Heart left ventricle (tissue), 16 donors: Measurements from ENCODE around the gene TMPRSS4. TPM values are rescaled to one million over a fixed set of nuclear protein-coding genes. Genes with fewer than 3 reads are reported as not detected.

Source experiments
- ATAC-seq, 4 donors: fragments of 200-7000 bp; cut with Tn5 transposase; one replicate each; pipeline ENCODE4 v1.9.1; 2020 to 2022; ENCODE audit warnings: moderate library complexity in 4 of 4, mild to moderate bottlenecking in 3 of 4, moderate number of reproducible peaks in 1 of 4
- DNase-seq, 5 donors: peaks; one replicate each; pipeline ENCODE4 v3.0.0-alpha.2; 2020
- H3K27ac ChIP-seq, 12 donors: fragments of 200-600 bp; sonication (generic) in 4 of 12; one replicate each; pipeline versions ENCODE4 v1.5.0 to v1.8.0; 2016 to 2022; ENCODE audit warnings: mild to moderate bottlenecking in 2 of 12
- H3K27me3 ChIP-seq, 9 donors: fragments of 200-600 bp; sonication (generic) in 2 of 9; one replicate each; pipeline versions ENCODE4 v1.5.1 to v1.8.0; 2016 to 2022; ENCODE audit warnings: mild to moderate bottlenecking in 3 of 9
- H3K36me3 ChIP-seq, 9 donors: fragments of 200-600 bp; sonication (generic) in 2 of 9; one replicate each; pipeline versions ENCODE4 v1.5.0 to v1.8.0; 2018 to 2022; ENCODE audit warnings: mild to moderate bottlenecking in 2 of 9
- H3K4me1 ChIP-seq, 12 donors: fragments of 200-600 bp; sonication (generic) in 4 of 12; one replicate each; pipeline versions ENCODE4 v1.5.0 to v1.8.0; 2016 to 2022; ENCODE audit warnings: mild to moderate bottlenecking in 3 of 12
- H3K4me3 ChIP-seq, 12 donors: fragments of 200-600 bp; sonication (generic) in 4 of 12; one replicate each; pipeline versions ENCODE4 v1.5.0 to v1.8.0; 2017 to 2022; ENCODE audit warnings: mild to moderate bottlenecking in 9 of 12, moderate library complexity in 4 of 12
- H3K9me3 ChIP-seq, 12 donors: fragments of 200-600 bp; sonication (generic) in 4 of 12; one replicate each; pipeline versions ENCODE4 v1.5.0 to v1.8.0; 2016 to 2022; ENCODE audit warnings: mild to moderate bottlenecking in 1 of 12
- CTCF ChIP-seq, 12 donors: fragments of 200-600 bp; sonication (generic) in 4 of 12; IDR thresholded peaks; one replicate each; pipeline versions ENCODE4 v1.5.0 to v1.8.0; 2018 to 2022; ENCODE audit warnings: antibody characterized with exemption in 12 of 12, mild to moderate bottlenecking in 5 of 12
- POLR2A ChIP-seq, 2 donors: fragments of 450-650 bp; IDR thresholded peaks; one replicate each; pipeline ENCODE4 v1.6.1; 2017; ENCODE audit warnings: antibody characterized with exemption in 2 of 2, mild to moderate bottlenecking in 2 of 2, moderate library complexity in 2 of 2
- WGBS, 4 donors: extraction: QIAGEN DNeasy Blood & Tissue Kit in 2 of 4; methylation state at CpG; one replicate each; pipeline versions ENCODE4 v1.1.5 to v1.1.7; 2013 to 2018; 5-methylcytosine and 5-hydroxymethylcytosine counted together
- intact Hi-C, 10 donors: fragments of 100-400 bp; cut with DNase I; formaldehyde crosslinking; loops; one replicate each; pipeline versions ENCODE4 v1.11.1 to v1.14.2; 2022
- polyA plus RNA-seq, 2 donors: library from polyadenylated mRNA; stranded (reverse); fragments of 200-250 nt; gene quantifications; one replicate each; pipeline ENCODE4 v1.2.3, GENCODE V29; 2013
- total RNA-seq, 9 donors: library from RNA; depleted of rRNA in 2 of 9; stranded (reverse); fragments of >200 nt in 2 of 9; fragmentation: NEBNext Ultra II Directional in 3 of 9; extraction: Animal tissue kit (Norgen Biotek cat#: 25700) in 3 of 9; gene quantifications; one replicate each; pipeline versions ENCODE4 v1.1.0 to v1.2.4, GENCODE V29; 2016 to 2023
- donor health status: ischemic (EF 13 %, LVEDD 7.1; RV severe dilation, severe dysfunction).
- donor health status: healthy with polysubstance abuse.
- donor health status: DM: no; HTN: yes; CAD: no.
- donor health status: DM: no; HTN: no; CAD: no.
- donor health status: ischemic (EF 25% LVEDD 6.9; RV normal size, moderate dysfunction).
- donor health status: ischemic (EF 25% LVEDD 5.7; RV mildly dilated, moderate dysfunction).
- donor health status: healthy.
- donor health status: DM: yes; HTN: yes; CAD: no.
- donor health status: ischemic (EF 35%, LVEDD 5.7; RV mildly dilated, moderate dysfunction).
- donor health status: nonischemic (EF 11% LVEDD 7.7; RV severe dilation, severe dysfunction).
- donor health status: DM: yes; HTN: yes; CAD: no.
- donor health status: PGD.
- donor health status: ischemic (EF 29% LVEDD 5.4; RV normal size, mild dysfunction).
- donor health status: nonischemic (EF 23%, LVEDD 6.1; RV moderate dilation, normal function).

TMPRSS4 gene
- total and polyA plus RNA-seq, 11 donors: 0.13 to 0.39 (median 0.29) TPM; not detected in 7

GRCh38 chr11:118108513-118108912, 31.6 kb downstream of the TMPRSS4 start:
- H3K4me1 ChIP-seq: peaks cover 0 to 12% (median 4%) of the 10 kb centered on the region in 12 donors
- no peak for TF ChIP-seq POLR2A (IDR thresholded peaks at IDR 0.05)
- TF ChIP-seq CTCF (IDR thresholded peaks at IDR 0.05): no peak

GRCh38 chr11:118109231-118109630, 32.4 kb downstream of the TMPRSS4 start:
- no peak for TF ChIP-seq POLR2A (IDR thresholded peaks at IDR 0.05)
- no peak for TF ChIP-seq CTCF (IDR thresholded peaks at IDR 0.05)
- 37 to 49% (median 43%) methylated on average over 2 of the region's 2 CpGs for WGBS, 4 donors
- Histone ChIP-seq H3K4me3 (no peak overlapping the region), H3K4me1 (peaks cover 0 to 12% (median 4%) of the 10 kb centered on the region in 12 donors), H3K27me3 (no peaks in the 10 kb centered on the region), H3K9me3 (no peaks in the 10 kb centered on the region), H3K36me3 (no peaks in the 10 kb centered on the region), H3K27ac (peak overlapping the region in 10 of 12 donors; percentile 19 to 74 (median 48))
- DNase-seq (peak in 4 of 5 donors; percentile 31 to 73 (median 59)), ATAC-seq (peak; percentile 68 to 88 (median 85))
- intact Hi-C loops: no loop called here

More at GRCh38 chr11:118108513-118108912, 31.6 kb downstream of the TMPRSS4 start:
- H3K4me3 ChIP-seq: no peak overlapping the region
- H3K9me3 ChIP-seq: no peaks in the 10 kb centered on the region
- intact Hi-C loops: no loop called here
- H3K36me3 ChIP-seq: no peaks in the 10 kb centered on the region
- ATAC-seq (no peak), DNase-seq (no peak)
- H3K27me3 ChIP-seq: no peaks in the 10 kb centered on the region
- H3K27ac ChIP-seq: peak overlapping the region in 8 of 12 donors; percentile 28 to 74 (median 55)
- WGBS, 4 donors: 75 to 81% (median 80%) methylated on average over 5 of the region's 5 CpGs

GRCh38 chr11:118111019-118111743, 34.3 kb downstream of the TMPRSS4 start:
- intact Hi-C loops: no loop called here
- 66 to 72% (median 68%) methylated on average over 8 of the region's 8 CpGs for WGBS, 4 donors
- DNase-seq: no peak
- peaks cover 0 to 12% (median 4%) of the 10 kb centered on the region in 12 donors for H3K4me1 ChIP-seq
- H3K36me3 ChIP-seq: no peaks in the 10 kb centered on the region
- TF ChIP-seq POLR2A (IDR thresholded peaks at IDR 0.05) (no peak), CTCF (IDR thresholded peaks at IDR 0.05) (no peak)
- H3K27ac ChIP-seq: no peak overlapping the region
- ATAC-seq: no peak
- H3K9me3 ChIP-seq: no peaks in the 10 kb centered on the region
- H3K4me3 ChIP-seq: no peak overlapping the region
- H3K27me3 ChIP-seq: no peaks in the 10 kb centered on the region

GRCh38 chr11:118111744-118112035, 34.8 kb downstream of the TMPRSS4 start:
- peaks cover 0 to 12% (median 4%) of the 10 kb centered on the region in 12 donors for H3K4me1 ChIP-seq
- no peaks in the 10 kb centered on the region for H3K36me3 ChIP-seq
- DNase-seq (no peak), ATAC-seq (no peak)
- no peak for TF ChIP-seq CTCF (IDR thresholded peaks at IDR 0.05)
- TF ChIP-seq POLR2A (IDR thresholded peaks at IDR 0.05): no peak
- H3K27me3 ChIP-seq: no peaks in the 10 kb centered on the region
- H3K9me3 ChIP-seq: no peaks in the 10 kb centered on the region
- no peak overlapping the region for H3K27ac ChIP-seq
- intact Hi-C loops: no loop called here
- H3K4me3 ChIP-seq: no peak overlapping the region
- WGBS, 4 donors: 83 to 91% (median 89%) methylated on average over 6 of the region's 6 CpGs
